GM18517 (cell line): ENCODE measurements around the gene FOXD4L6.
"Not testable (repeated sequence)": the region's sequence is repeated elsewhere in the genome, so short reads cannot be mapped to it uniquely, and the experiment has no call there.

Experiments
- ATAC-seq: cut with Tn5 transposase; IDR thresholded peaks from one replicate; pipeline ENCODE4 v1.9.1; 2021; ENCODE audit warnings: mild to moderate bottlenecking, moderate library complexity; ENCODE audit not compliant: unreplicated experiment

FOXD4L6 gene

GRCh38 chr9:41128581-41128980 is at the start of gene FOXD4L6:
TSS of gene FOXD4L6 (minus strand) at chr9:41128681. CDS start at chr9:41128383, 298 bp downstream.
- not testable (repeated sequence) for ATAC-seq

GRCh38 chr9:41174994-41175393 is 46.5 kb upstream of the FOXD4L6 start:
- ATAC-seq: not testable (repeated sequence)

GRCh38 chr9:41150116-41150515 is 21.6 kb upstream of the FOXD4L6 start:
- not testable (repeated sequence) for ATAC-seq

- ATAC-seq: not testable (repeated sequence)
Observed at GRCh38 chr9:41141878-41142277, 13.4 kb upstream of the FOXD4L6 start.

- not testable (repeated sequence) for ATAC-seq
Observed at GRCh38 chr9:41126746-41127446, 1.6 kb downstream of the FOXD4L6 start.

- not testable (repeated sequence) for ATAC-seq
Observed at GRCh38 chr9:41125936-41126335, 2.5 kb downstream of the FOXD4L6 start.

- not testable (repeated sequence) for ATAC-seq
Observed at GRCh38 chr9:41125109-41125658, 3.3 kb downstream of the FOXD4L6 start.

GRCh38 chr9:41124250-41125108 is 4.0 kb downstream of the FOXD4L6 start:
- not testable (repeated sequence) for ATAC-seq

GRCh38 chr9:41123812-41124211 is 4.7 kb downstream of the FOXD4L6 start:
- not testable (repeated sequence) for ATAC-seq

GRCh38 chr9:41123396-41123795 is 5.1 kb downstream of the FOXD4L6 start:
- ATAC-seq: not testable (repeated sequence)

- not testable (repeated sequence) for ATAC-seq
Observed at GRCh38 chr9:41120696-41121095, 7.8 kb downstream of the FOXD4L6 start.

- ATAC-seq: not testable (repeated sequence)
Observed at GRCh38 chr9:41119719-41120118, 8.8 kb downstream of the FOXD4L6 start.

- ATAC-seq: not testable (repeated sequence)
Observed at GRCh38 chr9:41119311-41119710, 9.2 kb downstream of the FOXD4L6 start.

GRCh38 chr9:41113348-41113747 is 15.1 kb downstream of the FOXD4L6 start:
- ATAC-seq: not testable (repeated sequence)

- ATAC-seq: not testable (repeated sequence)
Observed at GRCh38 chr9:41111414-41111813, 17.1 kb downstream of the FOXD4L6 start.

- ATAC-seq: not testable (repeated sequence)
Observed at GRCh38 chr9:41110913-41111312, 17.6 kb downstream of the FOXD4L6 start.

GRCh38 chr9:41109253-41109652 is 19.2 kb downstream of the FOXD4L6 start:
- not testable (repeated sequence) for ATAC-seq

- ATAC-seq: not testable (repeated sequence)
Observed at GRCh38 chr9:41108816-41109215, 19.7 kb downstream of the FOXD4L6 start.

GRCh38 chr9:41106472-41107116 is 21.9 kb downstream of the FOXD4L6 start:
- ATAC-seq: not testable (repeated sequence)

- not testable (repeated sequence) for ATAC-seq
Observed at GRCh38 chr9:41105557-41106253, 22.8 kb downstream of the FOXD4L6 start.
